Amniotic stem cell (primary cell): ENCODE data around the gene GNA12.
"Not testable (repeated sequence)": the region's sequence is repeated elsewhere in the genome, so short reads cannot be mapped to it uniquely, and the experiment has no call there.

Experiments used
- DNase-seq: peaks from one replicate; lab custom pipeline; 2025; lab: John Stamatoyannopoulos, UW

Gene GNA12

GRCh38 chr7:2689951-2690705 lies 154.0 kb downstream of the GNA12 start:
- peak; percentile 22 for DNase-seq

- DNase-seq, result no peak
Measured at GRCh38 chr7:2689343-2689847, 154.7 kb downstream of the GNA12 start.

- no peak for DNase-seq
Measured at GRCh38 chr7:2688409-2689342, 155.4 kb downstream of the GNA12 start.

GRCh38 chr7:2687881-2688318 lies 156.2 kb downstream of the GNA12 start, which contains the start of gene AMZ1:
TSS of gene AMZ1 (plus strand) at chr7:2688202. CDS start at chr7:2700452, 12,250 bp downstream.
- DNase-seq, result peak; percentile 6

GRCh38 chr7:2687338-2687869 lies 156.7 kb downstream of the GNA12 start:
- peak; percentile 51 for DNase-seq

GRCh38 chr7:2686101-2686500 lies 158.0 kb downstream of the GNA12 start:
- no peak for DNase-seq

- no peak for DNase-seq
Measured at GRCh38 chr7:2684501-2684900, 159.6 kb downstream of the GNA12 start.

- no peak for DNase-seq
Measured at GRCh38 chr7:2681929-2682799, 161.9 kb downstream of the GNA12 start.

GRCh38 chr7:2680792-2681490 lies 163.2 kb downstream of the GNA12 start:
- peak; percentile 20 for DNase-seq

- DNase-seq, result no peak
Measured at GRCh38 chr7:2680256-2680655, 163.9 kb downstream of the GNA12 start.

- not testable (repeated sequence) for DNase-seq
Measured at GRCh38 chr7:2679135-2680127, 164.7 kb downstream of the GNA12 start.

- not testable (repeated sequence) for DNase-seq
Measured at GRCh38 chr7:2678454-2678853, 165.7 kb downstream of the GNA12 start.
